ENCODE data around the gene TTC21A.
A peak's percentile ranks its signal among the peaks of the same experiment; 100 is the strongest.

TTC21A gene

DNA sequence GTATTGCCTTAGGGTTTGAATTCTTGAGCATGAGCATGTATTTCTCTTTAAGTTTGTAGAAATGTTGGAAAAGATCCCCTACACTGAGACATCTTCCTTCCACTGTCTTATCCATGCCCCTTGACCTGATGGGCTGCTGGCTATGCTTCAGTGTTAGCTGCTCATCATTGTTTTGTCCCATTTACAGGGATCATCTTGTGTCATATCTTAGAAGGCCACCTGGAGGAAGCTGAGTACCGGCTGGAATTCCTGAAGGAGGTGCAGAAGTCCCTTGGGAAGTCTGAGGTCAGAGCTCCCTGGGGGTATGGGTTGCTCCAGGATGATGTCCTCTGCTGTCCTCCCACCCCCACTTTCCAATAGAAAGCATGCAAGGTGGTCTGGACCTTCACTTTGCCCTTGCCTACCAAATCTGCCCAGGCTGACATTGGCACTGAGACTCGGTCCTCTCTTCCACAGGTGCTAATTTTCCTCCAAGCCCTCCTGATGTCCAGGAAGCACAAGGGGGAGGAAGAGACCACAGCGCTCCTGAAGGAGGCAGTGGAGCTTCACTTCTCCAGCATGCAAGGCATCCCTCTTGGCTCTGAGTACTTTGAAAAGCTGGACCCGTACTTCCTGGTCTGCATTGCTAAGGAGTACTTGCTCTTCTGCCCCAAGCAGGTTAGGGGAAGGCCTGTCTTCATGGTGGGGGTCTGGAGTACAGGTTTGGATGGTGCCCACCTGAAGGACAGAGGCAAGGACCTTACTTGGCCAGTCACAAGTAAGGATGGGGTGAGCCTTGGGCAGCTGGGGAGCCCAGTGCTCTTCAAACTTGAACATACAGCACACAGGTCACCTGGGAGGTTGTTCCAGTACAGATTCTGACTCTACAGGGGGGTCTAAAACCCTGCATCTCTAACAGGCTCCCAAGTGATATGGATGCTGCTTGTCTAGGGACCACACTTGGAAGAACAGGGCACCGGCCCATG lies 17.7 kb downstream of the TTC21A start:
- DNase-seq (ENCODE audit: insufficient read length, low spot score) (no peak), FAIRE-seq (no peak)
- TF ChIP-seq POLR2A (IDR thresholded peaks at IDR 0.05; ENCODE audit: low read depth, low read length) (no peak), POLR2AphosphoS5 (IDR thresholded peaks at IDR 0.05; ENCODE audit: low read depth, low read length) (no peak), SPI1 (IDR thresholded peaks at IDR 0.05; ENCODE audit: low read depth, low read length) (no peak), POU2F2 (IDR thresholded peaks at IDR 0.05; ENCODE audit: low read depth, low read length) (no peak), PAX5 (IDR thresholded peaks at IDR 0.05; ENCODE audit: insufficient read depth, low read length, severe bottlenecking) (no peak), TAF1 (IDR thresholded peaks at IDR 0.05; ENCODE audit: low read depth, low read length) (no peak)

DNA sequence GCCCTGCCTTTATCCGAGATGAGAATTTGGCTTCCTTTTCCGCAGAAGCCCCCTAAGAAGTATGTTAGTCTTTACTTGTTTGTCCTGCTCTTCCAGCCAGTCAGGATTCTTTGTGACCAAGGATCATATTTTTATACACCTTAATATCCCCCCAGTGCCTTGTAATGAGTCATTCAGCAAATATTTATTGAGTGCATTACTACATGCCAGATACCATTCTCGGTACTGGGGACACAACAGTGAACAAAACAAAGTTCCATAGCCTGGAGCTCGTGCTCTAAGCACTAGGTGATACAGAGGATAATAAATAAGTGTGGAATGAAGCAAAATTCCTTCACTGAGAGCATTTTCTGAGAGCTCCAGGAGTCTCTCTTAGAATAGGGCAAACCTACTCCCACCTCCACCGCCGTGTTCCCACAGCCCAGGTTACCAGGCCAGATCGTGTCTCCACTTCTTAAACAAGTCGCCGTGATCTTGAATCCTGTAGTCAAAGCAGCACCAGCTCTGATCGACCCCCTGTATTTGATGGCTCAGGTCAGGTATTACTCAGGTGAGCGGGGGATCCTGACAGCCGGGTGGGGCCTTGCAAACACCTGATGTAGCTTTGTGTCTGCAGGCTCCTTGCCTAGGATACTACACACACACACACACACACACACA lies 18.5 kb downstream of the TTC21A start:
- DNase-seq (ENCODE audit: insufficient read length, low spot score) (no peak), FAIRE-seq (no peak)
- TF ChIP-seq TAF1 (IDR thresholded peaks at IDR 0.05; ENCODE audit: low read depth, low read length): no peak
- no peak for TF ChIP-seq POLR2AphosphoS5 (IDR thresholded peaks at IDR 0.05; ENCODE audit: low read depth, low read length)
- no peak for TF ChIP-seq POLR2A (IDR thresholded peaks at IDR 0.05; ENCODE audit: low read depth, low read length)
- TF ChIP-seq PAX5 (IDR thresholded peaks at IDR 0.05; ENCODE audit: insufficient read depth, low read length, severe bottlenecking): no peak
- TF ChIP-seq POU2F2 (IDR thresholded peaks at IDR 0.05; ENCODE audit: low read depth, low read length): no peak
- TF ChIP-seq SPI1 (IDR thresholded peaks at IDR 0.05; ENCODE audit: low read depth, low read length): no peak

DNA sequence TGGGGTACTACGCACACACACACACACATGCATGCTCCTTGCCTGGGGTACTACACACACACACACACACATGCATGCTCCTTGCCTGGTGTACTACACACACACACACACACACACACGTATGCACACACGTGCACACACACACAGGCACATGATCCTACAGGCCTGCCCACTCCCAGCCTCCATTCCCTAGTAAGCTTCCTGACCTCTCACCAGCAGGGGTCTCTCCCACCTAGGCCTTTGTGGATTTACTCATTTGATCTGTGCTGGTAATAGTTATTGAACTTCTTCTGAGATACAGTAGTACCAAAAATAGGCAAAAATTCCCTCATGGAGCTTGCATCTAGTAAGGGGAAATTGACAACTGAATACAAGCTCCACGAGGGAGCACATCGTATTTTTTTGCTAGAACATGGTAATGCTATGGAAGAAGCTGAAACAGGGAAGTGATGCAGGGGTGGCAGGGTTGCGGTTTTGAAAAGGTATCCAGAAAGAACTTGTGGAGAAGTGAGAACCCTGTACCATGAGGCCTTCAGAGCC lies 19.1 kb downstream of the TTC21A start:
- TF ChIP-seq POLR2A (IDR thresholded peaks at IDR 0.05; ENCODE audit: low read depth, low read length): no peak
- peak; percentile 78 for TF ChIP-seq SPI1 (IDR thresholded peaks at IDR 0.05; ENCODE audit: low read depth, low read length)
- DNase-seq (ENCODE audit: insufficient read length, low spot score) (no peak), FAIRE-seq (peak; percentile 63)

DNA sequence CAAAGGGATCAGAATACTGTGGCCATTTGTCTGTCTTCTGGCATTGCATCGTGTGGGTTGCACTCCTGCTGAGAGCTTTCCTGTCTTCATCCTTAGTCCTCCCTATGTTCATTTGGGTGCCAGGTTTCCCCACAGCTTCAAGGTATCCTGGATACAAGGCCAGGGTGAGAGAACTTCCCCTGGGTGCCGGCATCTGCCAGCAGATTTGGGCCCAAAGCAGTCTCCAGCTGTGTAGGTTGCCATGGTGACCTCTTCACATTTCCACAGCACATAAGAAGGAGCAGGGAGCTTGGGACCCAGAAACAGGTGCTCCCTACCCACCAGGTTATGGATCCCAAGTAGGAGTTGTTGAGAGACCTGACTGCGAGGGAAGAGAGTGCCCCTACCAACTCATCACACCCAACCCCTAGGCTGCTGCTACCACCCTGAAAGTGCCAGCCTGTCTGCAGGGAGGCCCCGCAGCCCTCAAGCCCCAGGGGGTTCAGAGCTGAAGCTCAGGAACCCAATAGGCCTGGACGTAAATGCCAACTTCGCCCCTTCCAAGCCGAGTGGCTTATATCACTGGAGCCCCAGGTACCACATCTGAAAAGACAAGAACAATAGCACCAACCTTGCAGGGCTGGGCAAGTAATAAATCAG lies 19.9 kb downstream of the TTC21A start:
- TF ChIP-seq SPI1 (IDR thresholded peaks at IDR 0.05; ENCODE audit: low read depth, low read length) (no peak), POLR2A (IDR thresholded peaks at IDR 0.05; ENCODE audit: low read depth, low read length) (no peak), POU2F2 (IDR thresholded peaks at IDR 0.05; ENCODE audit: low read depth, low read length) (no peak), PAX5 (IDR thresholded peaks at IDR 0.05; ENCODE audit: insufficient read depth, low read length, severe bottlenecking) (no peak), POLR2AphosphoS5 (IDR thresholded peaks at IDR 0.05; ENCODE audit: low read depth, low read length) (no peak), TAF1 (IDR thresholded peaks at IDR 0.05; ENCODE audit: low read depth, low read length) (no peak)
- FAIRE-seq (peak; percentile 23), DNase-seq (ENCODE audit: insufficient read length, low spot score) (no peak)

DNA sequence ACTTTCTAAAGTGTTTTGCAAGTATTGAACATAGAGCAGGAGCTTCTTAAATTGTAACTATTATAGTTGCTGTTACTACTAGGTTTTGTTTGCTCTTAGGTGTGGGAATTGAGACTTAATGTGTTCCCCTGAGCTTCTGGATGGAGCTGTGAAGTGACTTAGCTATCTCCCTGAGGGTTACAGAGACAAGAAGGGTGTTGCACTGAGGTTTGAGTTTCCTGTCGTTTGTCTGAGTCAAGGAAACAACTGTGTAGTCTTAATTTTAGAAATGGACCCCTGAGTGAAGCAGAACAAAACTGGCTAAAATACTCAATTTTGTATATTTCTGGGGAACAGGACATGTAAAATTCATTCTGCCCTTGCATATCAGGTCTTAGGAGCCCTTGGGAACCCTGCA lies 20.4 kb downstream of the TTC21A start:
- DNase-seq (ENCODE audit: insufficient read length, low spot score): no peak
- no peak for TF ChIP-seq POLR2A (IDR thresholded peaks at IDR 0.05; ENCODE audit: low read depth, low read length)
- no peak for TF ChIP-seq TAF1 (IDR thresholded peaks at IDR 0.05; ENCODE audit: low read depth, low read length)
- TF ChIP-seq PAX5 (IDR thresholded peaks at IDR 0.05; ENCODE audit: insufficient read depth, low read length, severe bottlenecking): no peak
- no peak for TF ChIP-seq POLR2AphosphoS5 (IDR thresholded peaks at IDR 0.05; ENCODE audit: low read depth, low read length)
- no peak for TF ChIP-seq SPI1 (IDR thresholded peaks at IDR 0.05; ENCODE audit: low read depth, low read length)
- no peak for TF ChIP-seq POU2F2 (IDR thresholded peaks at IDR 0.05; ENCODE audit: low read depth, low read length)
- FAIRE-seq: no peak

DNA sequence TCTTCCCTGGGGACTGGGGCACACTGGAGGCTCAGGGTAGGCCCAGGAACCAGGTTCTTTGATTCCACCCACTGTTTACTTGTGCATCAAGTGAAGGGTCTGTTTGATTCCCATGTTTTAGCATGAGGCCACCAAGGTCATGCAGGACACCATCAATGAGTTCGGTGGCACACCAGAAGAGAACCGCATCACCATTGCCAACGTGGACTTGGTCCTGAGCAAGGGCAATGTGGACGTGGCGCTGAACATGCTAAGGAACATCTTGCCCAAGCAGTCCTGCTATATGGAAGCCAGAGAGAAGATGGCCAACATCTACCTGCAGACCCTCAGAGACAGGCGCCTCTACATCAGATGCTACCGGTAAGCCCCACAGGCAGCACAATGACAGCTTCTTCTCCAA lies 21.5 kb downstream of the TTC21A start:
- FAIRE-seq: no peak
- TF ChIP-seq PAX5 (IDR thresholded peaks at IDR 0.05; ENCODE audit: insufficient read depth, low read length, severe bottlenecking): no peak
- no peak for TF ChIP-seq SPI1 (IDR thresholded peaks at IDR 0.05; ENCODE audit: low read depth, low read length)
- TF ChIP-seq POLR2A (IDR thresholded peaks at IDR 0.05; ENCODE audit: low read depth, low read length): no peak
- TF ChIP-seq POLR2AphosphoS5 (IDR thresholded peaks at IDR 0.05; ENCODE audit: low read depth, low read length): no peak
- no peak for TF ChIP-seq POU2F2 (IDR thresholded peaks at IDR 0.05; ENCODE audit: low read depth, low read length)

DNA sequence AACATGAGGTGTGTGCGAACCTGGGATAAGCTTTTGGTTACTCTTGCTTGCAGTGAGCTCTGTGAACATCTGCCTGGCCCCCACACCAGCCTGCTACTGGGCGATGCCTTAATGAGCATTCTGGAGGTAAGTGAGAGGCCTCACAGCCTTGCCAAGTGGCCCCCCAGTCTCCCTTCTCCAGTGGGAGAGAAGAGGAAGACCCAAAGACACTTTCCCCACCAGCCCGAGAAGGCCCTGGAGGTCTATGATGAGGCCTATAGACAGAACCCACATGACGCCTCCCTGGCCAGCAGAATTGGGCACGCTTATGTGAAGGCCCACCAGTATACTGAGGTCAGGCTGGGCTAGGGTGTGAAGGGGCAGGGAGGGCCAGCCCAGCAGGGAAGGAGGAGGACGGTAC lies 22.5 kb downstream of the TTC21A start:
- DNase-seq (ENCODE audit: insufficient read length, low spot score): no peak
- no peak for FAIRE-seq
- TF ChIP-seq POLR2AphosphoS5 (IDR thresholded peaks at IDR 0.05; ENCODE audit: low read depth, low read length) (no peak), SPI1 (IDR thresholded peaks at IDR 0.05; ENCODE audit: low read depth, low read length) (no peak), PAX5 (IDR thresholded peaks at IDR 0.05; ENCODE audit: insufficient read depth, low read length, severe bottlenecking) (no peak), TAF1 (IDR thresholded peaks at IDR 0.05; ENCODE audit: low read depth, low read length) (no peak), POLR2A (IDR thresholded peaks at IDR 0.05; ENCODE audit: low read depth, low read length) (no peak)

More for the DNA sequence above, 21.5 kb downstream of the TTC21A start:
- no peak for DNase-seq (ENCODE audit: insufficient read length, low spot score)

DNA sequence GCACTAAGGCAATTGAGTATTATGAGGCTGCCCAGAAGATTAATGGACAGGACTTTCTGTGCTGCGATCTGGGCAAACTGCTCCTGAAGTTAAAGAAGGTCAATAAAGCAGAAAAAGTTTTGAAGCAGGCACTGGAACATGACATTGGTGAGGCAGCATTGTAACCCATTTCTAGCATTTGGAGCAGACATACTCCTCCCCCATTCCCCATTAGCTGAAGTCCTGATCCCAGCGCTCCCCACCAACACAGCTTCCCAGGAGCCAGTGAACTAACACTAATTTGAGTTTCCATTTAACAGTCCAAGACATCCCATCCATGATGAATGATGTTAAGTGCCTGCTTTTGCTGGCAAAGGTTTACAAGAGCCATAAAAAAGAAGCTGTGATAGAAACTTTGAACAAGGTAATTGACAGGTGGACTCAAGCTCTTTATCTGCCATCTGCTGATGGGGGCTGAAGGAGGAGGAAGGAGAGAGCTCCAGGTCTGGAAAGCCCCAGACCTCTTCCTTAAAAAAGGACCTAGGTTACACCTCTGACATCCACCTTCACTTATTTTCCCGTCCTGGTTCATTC lies 23.3 kb downstream of the TTC21A start:
- no peak for FAIRE-seq
- TF ChIP-seq SPI1 (IDR thresholded peaks at IDR 0.05; ENCODE audit: low read depth, low read length): no peak
- no peak for TF ChIP-seq PAX5 (IDR thresholded peaks at IDR 0.05; ENCODE audit: insufficient read depth, low read length, severe bottlenecking)
- TF ChIP-seq POU2F2 (IDR thresholded peaks at IDR 0.05; ENCODE audit: low read depth, low read length): no peak
- no peak for TF ChIP-seq POLR2A (IDR thresholded peaks at IDR 0.05; ENCODE audit: low read depth, low read length)
- TF ChIP-seq POLR2AphosphoS5 (IDR thresholded peaks at IDR 0.05; ENCODE audit: low read depth, low read length): no peak
- no peak for TF ChIP-seq TAF1 (IDR thresholded peaks at IDR 0.05; ENCODE audit: low read depth, low read length)
- no peak for DNase-seq (ENCODE audit: insufficient read length, low spot score)

All from GM12891 (cell line).